Hematopoietic multipotent progenitor cell treated with erythropoietin and hydrocortisone succinate and interleukin-3 and kit ligand, for 6 days (in vitro differentiated cells): ENCODE measurements around the gene SLC39A3.

Experiments used
- DNase-seq: peaks from one replicate; pipeline ENCODE4 v3.0.0-alpha.2; 2015

SLC39A3 gene

DNA sequence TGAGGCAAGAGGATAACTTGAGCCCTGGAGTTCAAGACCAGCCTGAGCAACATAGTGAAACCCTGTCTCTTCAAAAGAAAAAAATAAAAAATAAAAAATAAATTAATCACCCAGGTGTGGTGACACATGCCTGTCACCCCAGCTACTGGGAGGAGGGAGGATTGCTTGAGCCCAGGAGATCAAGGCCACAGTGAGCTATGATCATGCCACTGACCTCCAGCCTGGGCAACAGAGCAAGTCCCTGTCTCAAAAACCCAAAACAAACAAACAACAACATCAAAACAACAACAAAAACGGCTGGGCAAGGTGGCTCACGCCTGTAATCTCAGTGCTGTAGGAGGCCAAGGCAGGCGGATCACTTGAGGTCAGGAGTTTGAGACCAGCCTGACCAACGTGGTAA is 4.3 kb upstream of the SLC39A3 start:
- no peak for DNase-seq

- no peak for DNase-seq
These were observed 3.3 kb upstream of the SLC39A3 start for GRCh38 chr19:2743099-2743498.

DNA sequence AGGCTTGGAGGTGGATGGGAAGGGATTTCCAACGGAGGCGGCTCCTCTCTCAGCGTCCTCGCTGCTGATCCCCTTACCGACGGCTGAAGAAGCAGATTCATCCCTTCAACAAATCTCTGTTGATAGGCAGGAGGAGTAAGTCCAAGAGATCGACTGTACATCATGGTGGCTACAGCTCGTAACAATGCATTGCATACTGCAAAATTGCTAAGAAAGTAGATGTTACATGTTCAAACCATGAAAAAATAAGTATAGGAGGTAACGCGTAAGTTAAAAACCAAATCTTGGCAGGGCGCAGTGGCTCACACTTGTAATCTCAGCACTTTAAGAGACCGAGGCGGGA is 468 bp upstream of the SLC39A3 start:
- DNase-seq: no peak

DNA sequence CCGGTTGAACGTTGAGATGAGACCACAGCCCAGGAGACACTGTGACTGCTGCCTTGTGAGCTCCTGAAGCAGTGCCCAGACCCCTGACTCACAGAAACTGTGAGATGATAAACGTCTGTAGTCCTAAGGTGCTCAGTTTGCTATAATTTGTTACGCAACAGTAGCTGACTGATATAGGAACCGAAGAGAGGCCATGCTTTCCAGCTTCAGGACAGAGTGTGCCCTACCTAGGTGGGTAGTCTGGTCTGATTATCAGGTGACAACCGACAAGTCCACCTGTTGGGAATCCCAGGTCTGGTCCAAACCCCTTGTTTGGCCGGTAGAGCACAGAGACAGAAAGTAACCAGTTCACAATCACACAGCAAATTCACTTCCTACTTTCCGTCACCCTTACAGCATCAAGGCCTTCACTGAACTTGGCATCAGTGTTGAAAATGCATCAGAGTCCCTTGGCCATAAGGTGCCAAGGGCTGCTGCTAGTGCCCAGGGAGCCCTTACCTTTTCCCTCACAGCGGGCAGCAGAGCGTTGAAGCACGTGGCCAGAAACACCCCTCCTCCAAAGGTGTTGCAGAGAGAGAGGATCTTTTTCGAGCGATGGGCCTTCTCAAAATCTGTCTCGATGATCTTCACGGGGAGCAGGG is 3.1 kb downstream of the SLC39A3 start:
- DNase-seq: no peak

- DNase-seq: no peak
These were observed 4.4 kb downstream of the SLC39A3 start for GRCh38 chr19:2735374-2735773.

GRCh38 chr19:2734589-2735288 is 5.1 kb downstream of the SLC39A3 start:
- DNase-seq: no peak

- DNase-seq: no peak
These were observed 5.8 kb downstream of the SLC39A3 start for GRCh38 chr19:2733930-2734588.

GRCh38 chr19:2732883-2733282 is 6.9 kb downstream of the SLC39A3 start:
- no peak for DNase-seq

DNA sequence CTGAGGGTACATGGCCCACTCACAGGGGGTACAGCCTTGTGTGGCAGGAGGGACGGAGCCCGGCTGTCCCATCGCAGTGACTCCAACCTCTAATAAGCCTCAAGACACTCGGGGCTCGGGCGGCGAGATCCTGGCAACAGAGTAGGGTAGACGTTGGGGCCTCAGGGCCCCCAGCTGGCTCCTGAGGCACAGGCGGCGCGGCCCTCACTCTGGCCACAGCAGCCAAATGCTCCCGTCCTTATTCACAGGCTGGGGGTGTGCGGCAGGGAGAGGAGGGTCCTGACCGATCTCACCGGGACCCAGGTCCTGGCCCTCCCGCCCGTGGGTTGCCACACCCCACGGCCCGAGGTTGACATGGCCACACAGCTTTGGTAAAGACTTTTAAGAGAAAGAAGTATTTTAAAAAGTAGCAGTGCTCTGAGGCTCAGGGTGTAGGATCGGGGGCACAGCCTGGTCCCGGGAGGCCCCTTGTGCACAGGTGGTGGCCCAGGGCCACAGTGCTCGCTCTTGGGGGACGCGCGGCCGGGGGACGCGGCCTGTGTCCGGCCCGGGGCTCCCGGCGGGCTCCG is 7.6 kb downstream of the SLC39A3 start:
- DNase-seq: no peak

GRCh38 chr19:2731181-2731995 is 8.4 kb downstream of the SLC39A3 start:
- DNase-seq: no peak

DNA sequence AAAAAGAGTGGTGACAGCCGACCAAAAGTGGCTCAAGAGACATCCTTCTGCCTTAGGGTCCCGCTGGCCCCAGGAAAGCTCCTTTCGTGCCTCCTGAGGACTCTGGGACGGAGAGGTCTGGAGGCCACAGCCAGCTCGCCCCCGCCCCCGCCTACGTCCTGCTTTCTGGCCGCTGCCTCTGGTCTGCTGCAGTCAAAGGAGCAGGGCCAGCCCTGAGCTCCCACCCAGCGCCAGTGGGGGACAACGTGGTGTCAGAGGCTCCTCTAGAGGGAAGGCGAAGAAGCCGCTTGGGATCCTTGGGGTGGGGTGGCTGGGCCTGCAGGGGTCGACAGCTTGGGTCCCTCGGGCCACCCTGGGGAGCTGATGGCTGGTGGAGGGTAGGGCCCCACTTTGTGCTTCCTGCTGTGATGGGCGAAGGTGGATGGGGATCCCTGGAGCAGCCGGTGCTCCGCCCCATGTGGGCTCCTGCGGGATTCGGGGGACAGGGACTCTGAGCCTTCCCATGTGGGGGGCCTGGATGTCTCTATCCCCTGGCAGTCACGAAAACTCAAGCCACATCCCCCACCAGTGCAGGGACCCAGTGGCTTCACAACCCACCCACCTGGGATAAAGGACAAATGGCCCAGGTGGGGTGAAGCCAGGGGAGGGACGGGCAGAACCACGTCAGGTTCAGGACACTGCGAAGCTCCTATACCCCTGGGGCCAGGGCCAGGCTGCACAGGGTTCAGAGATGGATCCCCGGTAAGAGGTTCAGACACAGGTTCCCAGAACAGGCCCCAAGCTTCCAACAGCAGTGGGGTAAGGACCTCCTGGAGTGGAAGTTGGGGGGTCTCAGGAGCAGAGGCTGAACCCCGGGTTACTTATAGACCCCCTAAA is 9.6 kb downstream of the SLC39A3 start:
- no peak for DNase-seq

GRCh38 chr19:2728783-2729387 is 10.9 kb downstream of the SLC39A3 start:
- DNase-seq: no peak

- DNase-seq: no peak
These were observed 12.2 kb downstream of the SLC39A3 start for GRCh38 chr19:2727640-2727944.

GRCh38 chr19:2726904-2727639 is 12.7 kb downstream of the SLC39A3 start:
- DNase-seq: no peak

DNA sequence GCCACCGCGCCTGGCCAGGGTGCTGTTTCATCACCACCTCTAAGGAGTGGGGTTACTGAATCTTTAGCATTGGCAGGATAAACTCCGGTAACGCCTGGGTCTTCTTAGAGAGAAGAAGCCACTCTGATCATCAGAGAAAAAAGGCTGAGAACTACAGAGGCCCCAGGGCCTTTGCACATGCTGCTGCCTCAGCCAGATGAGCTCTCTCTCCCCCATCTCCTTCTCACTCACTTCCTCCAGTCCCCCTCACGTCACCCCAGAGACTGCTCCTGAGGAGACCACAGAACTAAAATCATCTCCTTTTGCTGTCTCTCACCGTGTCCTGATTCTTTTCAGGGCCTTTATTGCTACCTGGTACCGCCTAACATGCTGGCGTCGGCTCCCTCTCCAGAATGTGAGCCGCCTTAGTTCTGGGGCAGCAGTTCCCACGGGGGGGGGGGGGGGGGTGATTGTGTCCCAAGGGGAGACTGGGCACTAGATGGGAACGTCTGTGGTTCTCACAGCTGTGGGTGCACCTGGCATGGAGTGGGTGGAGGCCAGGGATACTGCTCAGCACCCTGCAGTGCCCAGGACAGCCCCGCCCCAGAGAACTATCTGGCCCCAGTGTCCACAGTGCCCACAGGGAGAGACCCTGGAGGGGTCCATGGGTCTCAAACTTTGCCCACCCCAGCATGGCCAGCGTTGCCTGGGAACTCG is 13.5 kb downstream of the SLC39A3 start:
- no peak for DNase-seq

- no peak for DNase-seq
These were observed 15.7 kb downstream of the SLC39A3 start for GRCh38 chr19:2724148-2724557.

DNA sequence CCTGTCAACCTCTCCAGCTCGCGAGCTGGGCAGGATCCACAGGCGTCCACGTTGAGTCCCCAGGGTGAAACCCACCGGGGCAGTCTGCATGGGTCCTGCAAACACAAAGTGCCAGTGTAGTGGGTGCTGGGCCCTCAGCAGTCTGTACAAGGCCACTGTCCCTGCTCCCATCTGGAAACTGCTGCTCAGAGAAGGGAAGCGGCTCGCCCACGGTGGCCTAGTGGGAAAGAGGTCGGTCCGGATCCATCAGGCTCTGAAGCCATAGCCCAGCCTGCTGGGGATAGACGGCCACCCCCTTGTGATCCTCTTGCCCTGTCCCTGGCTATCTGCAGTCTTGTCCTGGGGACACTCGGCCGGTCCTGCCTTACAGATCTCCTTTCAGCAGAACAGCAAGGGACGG is 16.1 kb downstream of the SLC39A3 start:
- no peak for DNase-seq

DNA sequence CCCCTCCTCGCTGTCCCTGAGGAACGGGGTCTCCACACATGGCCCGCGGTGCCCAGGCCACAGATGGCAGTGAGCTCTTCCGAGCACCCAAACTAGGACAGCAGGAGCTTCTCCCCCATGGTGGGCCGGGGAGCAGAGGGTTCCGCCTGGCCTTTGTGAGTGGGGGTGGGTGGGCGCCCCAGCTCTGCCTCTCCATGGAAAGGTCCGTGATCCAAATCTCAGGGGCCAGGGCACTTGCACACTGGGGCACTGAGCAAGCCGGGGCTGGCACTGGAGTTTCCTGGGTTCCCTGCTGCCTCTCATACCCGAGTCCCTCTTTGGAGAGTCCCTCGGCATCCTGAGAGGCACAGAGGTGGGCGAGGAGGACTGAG is 16.5 kb downstream of the SLC39A3 start:
- DNase-seq: no peak

GRCh38 chr19:2722541-2723344 is 17.1 kb downstream of the SLC39A3 start:
- DNase-seq: no peak
